Keratinocyte (primary cell): ENCODE data around the gene RDH16. TPM values are rescaled to one million over a fixed set of nuclear protein-coding genes. Genes with fewer than 3 reads are reported as not detected.

Experiments used
- DNase-seq: peaks from one replicate; pipeline ENCODE4 v3.0.0-alpha.2; 2011; ENCODE audit warnings: low read depth, missing footprints, low spot score
- FAIRE-seq: peaks from 2 replicates; lab custom pipeline; 2011; peaks lifted over from hg19 to GRCh38; lab: Jason Lieb, UNC
- H2AFZ ChIP-seq: 2 replicates; pipeline ENCODE4 v1.6.0; 2012; ENCODE audit warnings: low read length, control low read depth, inconsistent platforms; ENCODE audit not compliant: control insufficient read depth
- H3K27ac ChIP-seq: 2 replicates; pipeline ENCODE4 v1.5.1; 2011; ENCODE audit warnings: low read length; ENCODE audit not compliant: control insufficient read depth, insufficient read depth
- H3K27me3 ChIP-seq: 3 replicates; pipeline ENCODE4 v1.6.0; 2011; ENCODE audit warnings: low read length; ENCODE audit not compliant: control insufficient read depth, insufficient read depth; ENCODE audit errors: extremely low read depth
- H3K36me3 ChIP-seq, 2 experiments: 2 replicates in 1 of 2; 3 replicates in 1 of 2; pipeline ENCODE4 v1.5.1; 2011; ENCODE audit warnings: low read length in 2 of 2, mild to moderate bottlenecking in 1 of 2; ENCODE audit not compliant: control insufficient read depth in 2 of 2, insufficient read depth in 2 of 2; ENCODE audit errors: extremely low read depth in 1 of 2
- H3K4me1 ChIP-seq: 3 replicates; pipeline ENCODE4 v1.5.1; 2011; ENCODE audit warnings: low read length; ENCODE audit not compliant: control insufficient read depth, insufficient read depth; ENCODE audit errors: extremely low read depth
- H3K4me2 ChIP-seq: 3 replicates; pipeline ENCODE4 v1.6.0; 2011; ENCODE audit warnings: low read depth, low read length; ENCODE audit not compliant: control insufficient read depth, insufficient read depth; ENCODE audit errors: extremely low read depth
- H3K4me3 ChIP-seq, 3 experiments: fragments of 200-600 bp in 1 of 3; sonication (generic) in 1 of 3; 2 replicates in 2 of 3; 3 replicates in 1 of 3; pipeline ENCODE4 v1.5.1; 2011 to 2016; ENCODE audit warnings: low read length in 3 of 3, mild to moderate bottlenecking in 3 of 3, control low read depth in 2 of 3, inconsistent platforms in 1 of 3, low read depth in 1 of 3, mixed read lengths in 1 of 3, mixed run types in 1 of 3, moderate library complexity in 1 of 3; ENCODE audit not compliant: control insufficient read depth in 2 of 3, insufficient read depth in 2 of 3; ENCODE audit errors: extremely low read depth in 1 of 3
- H3K79me2 ChIP-seq: 2 replicates; pipeline ENCODE4 v1.6.0; 2012; ENCODE audit warnings: low read length; ENCODE audit not compliant: control insufficient read depth, insufficient read depth
- H3K9ac ChIP-seq: 3 replicates; pipeline ENCODE4 v1.6.0; 2011; ENCODE audit warnings: low read length; ENCODE audit not compliant: control insufficient read depth, insufficient read depth; ENCODE audit errors: extremely low read depth
- H3K9me1 ChIP-seq: 3 replicates; pipeline ENCODE4 v1.6.0; 2011; ENCODE audit warnings: low read length; ENCODE audit not compliant: control insufficient read depth, insufficient read depth; ENCODE audit errors: extremely low read depth
- H3K9me3 ChIP-seq: 2 replicates; pipeline ENCODE4 v1.5.1; 2012; ENCODE audit warnings: low read depth, low read length; ENCODE audit not compliant: control insufficient read depth
- H4K20me1 ChIP-seq: 3 replicates; pipeline ENCODE4 v1.6.0; 2011; ENCODE audit warnings: low read length; ENCODE audit not compliant: control insufficient read depth, insufficient read depth; ENCODE audit errors: extremely low read depth
- EZH2 ChIP-seq: IDR thresholded peaks from one replicate; pipeline ENCODE4 v1.6.1; 2012; ENCODE audit warnings: inconsistent platforms, mild to moderate bottlenecking, low read length, moderate library complexity
- dilution Hi-C: fragments of 300-500 bp; cut with MboI; formaldehyde crosslinking; loops from one replicate; pipeline ENCODE4 v1.7.0; 2020; ENCODE audit warnings: low sequenced_read_pairs; ENCODE audit not compliant: extremely low pct_ligation_motif_present
- polyA plus RNA-seq, 5 experiments: library from polyadenylated mRNA; depleted of rRNA in 3 of 5; stranded (reverse) in 3 of 5; stranded (forward) in 1 of 5; unstranded in 1 of 5; fragments of >200 nt; gene quantifications; 1 replicate in 1 of 5; 2 replicates in 3 of 5; 3 replicates in 1 of 5; pipeline versions ENCODE4 v1.2.1 to v1.2.3, GENCODE V29; 2011 to 2012; ENCODE audit warnings: missing spikeins in 2 of 5, low read depth in 1 of 5, low replicate concordance in 1 of 5
- TF ChIP-seq, protein P1 (sequence below), 3 experiments: IDR thresholded peaks in 1 of 3; conservative IDR thresholded peaks in 1 of 3; optimal IDR thresholded peaks in 1 of 3; 2 replicates in 2 of 3; 3 replicates in 1 of 3; pipeline versions ENCODE3 to v1.5.1; 2011; ENCODE audit warnings: low read length in 3 of 3, mild to moderate bottlenecking in 3 of 3, moderate library complexity in 2 of 3, control low read depth in 1 of 3, inconsistent platforms in 1 of 3; ENCODE audit not compliant: insufficient read depth in 2 of 3; ENCODE audit errors: extremely low read depth in 1 of 3

Gene RDH16
- polyA plus RNA-seq, 1 donor (not counting 4 experiments of a cell fraction or from before 2014, with no cell fraction given), result 0.21 TPM

DNA sequence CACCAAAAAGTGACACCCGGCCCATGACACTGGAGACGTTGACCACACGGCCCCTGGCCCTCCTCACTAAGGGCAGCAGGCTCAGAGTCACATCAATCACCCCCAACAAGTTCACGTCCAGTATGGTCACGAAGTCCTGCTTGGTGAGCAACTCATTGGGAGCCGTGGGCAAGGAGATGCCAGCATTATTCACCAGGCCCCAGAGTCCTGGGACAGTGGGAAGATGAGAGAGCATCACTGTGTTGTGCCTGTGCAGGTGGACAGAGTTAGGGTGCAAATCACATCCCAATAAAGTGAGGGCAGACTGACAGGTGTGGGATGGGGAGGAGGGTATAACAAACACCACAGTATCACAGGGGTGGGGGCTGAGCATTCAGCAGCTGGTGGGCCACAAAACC, 2.5 kb downstream of the RDH16 start:
- H3K4me2 ChIP-seq, result no peak overlapping the region
- no peak for TF ChIP-seq EZH2
- TF ChIP-seq, protein P1, sequence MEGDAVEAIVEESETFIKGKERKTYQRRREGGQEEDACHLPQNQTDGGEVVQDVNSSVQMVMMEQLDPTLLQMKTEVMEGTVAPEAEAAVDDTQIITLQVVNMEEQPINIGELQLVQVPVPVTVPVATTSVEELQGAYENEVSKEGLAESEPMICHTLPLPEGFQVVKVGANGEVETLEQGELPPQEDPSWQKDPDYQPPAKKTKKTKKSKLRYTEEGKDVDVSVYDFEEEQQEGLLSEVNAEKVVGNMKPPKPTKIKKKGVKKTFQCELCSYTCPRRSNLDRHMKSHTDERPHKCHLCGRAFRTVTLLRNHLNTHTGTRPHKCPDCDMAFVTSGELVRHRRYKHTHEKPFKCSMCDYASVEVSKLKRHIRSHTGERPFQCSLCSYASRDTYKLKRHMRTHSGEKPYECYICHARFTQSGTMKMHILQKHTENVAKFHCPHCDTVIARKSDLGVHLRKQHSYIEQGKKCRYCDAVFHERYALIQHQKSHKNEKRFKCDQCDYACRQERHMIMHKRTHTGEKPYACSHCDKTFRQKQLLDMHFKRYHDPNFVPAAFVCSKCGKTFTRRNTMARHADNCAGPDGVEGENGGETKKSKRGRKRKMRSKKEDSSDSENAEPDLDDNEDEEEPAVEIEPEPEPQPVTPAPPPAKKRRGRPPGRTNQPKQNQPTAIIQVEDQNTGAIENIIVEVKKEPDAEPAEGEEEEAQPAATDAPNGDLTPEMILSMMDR (optimal IDR thresholded peaks at IDR 0.05 in 1 of 3, IDR thresholded peaks at IDR 0.05 in 1 of 3, conservative IDR thresholded peaks at IDR 0.05 in 1 of 3; ENCODE audit: extremely low read depth in 1 of 3, insufficient read depth in 2 of 3, low read length in 3 of 3), result no peak
- peaks cover 6% of the 10 kb centered on the region for H3K9me3 ChIP-seq
- dilution Hi-C loops, result no loop called here
- H3K4me3 ChIP-seq, result no peak overlapping the region
- no peaks in the 10 kb centered on the region for H3K36me3 ChIP-seq
- H2AFZ ChIP-seq, result no peak overlapping the region
- peaks cover 18% of the 10 kb centered on the region for H3K4me1 ChIP-seq
- DNase-seq (no peak), FAIRE-seq (peak; percentile 32)
- H3K79me2 ChIP-seq, result no peaks in the 10 kb centered on the region
- H3K27ac ChIP-seq, result no peak overlapping the region
- no peaks in the 10 kb centered on the region for H4K20me1 ChIP-seq
- H3K9ac ChIP-seq, result no peak overlapping the region
- H3K27me3 ChIP-seq, result no peaks in the 10 kb centered on the region
- H3K9me1 ChIP-seq, result no peaks in the 10 kb centered on the region

DNA sequence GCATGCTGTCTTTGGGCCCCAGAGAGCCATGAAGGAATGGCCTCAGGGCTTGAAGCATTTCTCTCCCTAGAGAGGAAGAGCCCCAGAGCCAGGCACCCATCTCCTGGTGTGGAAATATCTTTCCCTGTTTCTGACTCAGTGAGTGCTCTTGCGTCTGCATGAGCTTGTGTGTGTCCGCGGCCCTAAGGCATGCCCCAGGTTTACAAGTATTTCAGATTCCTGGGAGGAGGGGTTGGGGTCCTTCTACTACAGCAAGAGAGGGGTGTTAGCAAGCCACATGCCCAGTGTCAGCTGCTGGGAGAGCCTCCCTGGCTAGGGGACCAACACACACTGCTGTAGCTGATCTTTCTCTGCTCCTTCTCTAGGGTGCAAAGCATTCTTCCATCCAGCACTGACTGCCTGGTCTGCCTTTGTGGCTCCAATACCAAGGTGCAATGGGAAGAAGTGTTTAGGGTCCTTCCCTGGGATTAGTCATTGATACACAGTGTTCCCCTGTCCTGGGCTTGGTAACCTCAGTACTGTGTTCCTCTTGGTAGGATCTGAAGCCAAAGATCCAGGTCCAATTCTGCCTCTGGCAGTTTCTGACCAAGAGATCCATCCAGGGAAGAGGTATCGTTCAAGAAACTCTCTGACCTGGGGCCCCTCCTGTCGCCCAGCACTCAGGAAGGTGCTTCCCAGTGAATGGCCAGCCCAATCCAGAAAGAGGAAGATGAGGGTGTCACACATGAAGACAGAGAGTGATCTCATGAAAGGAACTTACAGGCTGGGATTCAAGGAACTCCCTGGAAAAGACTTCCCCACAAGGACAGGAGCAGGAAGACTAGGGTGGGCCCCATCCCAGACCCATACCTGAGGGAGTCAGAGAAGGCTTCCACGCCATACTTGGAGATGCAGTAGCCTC, 3.1 kb downstream of the RDH16 start:
- DNase-seq, result no peak
- Histone ChIP-seq H3K4me1 (peaks cover 18% of the 10 kb centered on the region), H3K9me3 (peaks cover 6% of the 10 kb centered on the region), H2AFZ (no peak overlapping the region), H3K36me3 (no peaks in the 10 kb centered on the region), H4K20me1 (no peaks in the 10 kb centered on the region), H3K27me3 (no peaks in the 10 kb centered on the region), H3K79me2 (no peaks in the 10 kb centered on the region), H3K9me1 (no peaks in the 10 kb centered on the region), H3K9ac (no peak overlapping the region), H3K27ac (no peak overlapping the region), H3K4me3 (no peak overlapping the region), H3K4me2 (no peak overlapping the region)
- FAIRE-seq, result no peak
- TF ChIP-seq, protein P1 (optimal IDR thresholded peaks at IDR 0.05 in 1 of 3, IDR thresholded peaks at IDR 0.05 in 1 of 3, conservative IDR thresholded peaks at IDR 0.05 in 1 of 3; ENCODE audit: extremely low read depth in 1 of 3, insufficient read depth in 2 of 3, low read length in 3 of 3), result no peak
- TF ChIP-seq EZH2, result no peak
- dilution Hi-C loops, result no loop called here
